Measurements from ENCODE around the gene STARD9.

DNA sequence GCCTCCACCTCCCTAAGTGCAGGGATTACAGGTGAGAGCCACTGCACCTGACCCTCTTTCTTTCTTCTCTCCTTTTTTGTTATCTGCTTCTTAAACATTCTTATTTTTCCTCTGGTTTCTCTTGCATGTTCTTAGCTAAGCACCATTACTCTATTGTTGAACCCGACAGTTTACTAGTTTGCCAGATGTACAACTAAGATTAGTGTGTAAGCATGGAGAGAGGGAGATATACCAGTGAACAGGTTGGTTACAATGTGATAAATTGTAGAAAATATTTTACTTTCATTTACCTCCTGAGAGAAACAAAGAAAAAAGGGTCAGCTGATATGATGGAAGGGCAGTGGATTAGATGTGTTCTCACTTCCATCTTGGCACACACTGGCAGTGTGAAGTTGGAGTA is 21.9 kb upstream of the STARD9 start:
- no peak for TF ChIP-seq POLR2A (IDR thresholded peaks at IDR 0.05; ENCODE audit: low read depth, low read length)
- no peak for TF ChIP-seq BHLHE40 (IDR thresholded peaks at IDR 0.05; ENCODE audit: low read depth, low read length)
- TF ChIP-seq CTCF (conservative IDR thresholded peaks at IDR 0.05; ENCODE audit: low read depth, low read length) = no peak
- TF ChIP-seq MAZ (IDR thresholded peaks at IDR 0.05; ENCODE audit: borderline replicate concordance, low read depth, low read length) = no peak
- no peak for TF ChIP-seq RAD21 (IDR thresholded peaks at IDR 0.05; ENCODE audit: low read length)
- TF ChIP-seq ELK1 (IDR thresholded peaks at IDR 0.05; ENCODE audit: borderline replicate concordance, low read depth, low read length) = no peak
- TF ChIP-seq CHD1 (IDR thresholded peaks at IDR 0.05; ENCODE audit: low read depth, low read length) = no peak
- no peak for TF ChIP-seq RFX5 (IDR thresholded peaks at IDR 0.05; ENCODE audit: low read depth, low read length)
- TF ChIP-seq USF2 (IDR thresholded peaks at IDR 0.05; ENCODE audit: low read depth, low read length) = no peak
- no peak for TF ChIP-seq NFE2L2 (IDR thresholded peaks at IDR 0.05; ENCODE audit: low read depth, low read length)

Measured in IMR-90 (cell line).